Activated CD8-positive, alpha-beta T cell treated with anti-CD3 and anti-CD28 coated beads for 36 hours (primary cell): ENCODE measurements around the gene DIO3. TPM values are rescaled to one million over a fixed set of nuclear protein-coding genes. Genes with fewer than 3 reads are reported as not detected.

Source experiments
- ATAC-seq: fragments of 200-7000 bp; cut with Tn5 transposase; one replicate; pipeline ENCODE4 v1.10.0; 2021; ENCODE audit warnings: mild to moderate bottlenecking, moderate library complexity
- CTCF ChIA-PET: fragments of 350-600 bp; sonication (Branson Sonifier 250); formaldehyde crosslinking; loops from one replicate; lab custom pipeline; 2021; ENCODE audit warnings: antibody characterized with exemption; lab: Charles Lee
- POLR2A ChIA-PET: fragments of 350-600 bp; sonication (Branson Sonifier 250); formaldehyde crosslinking; loops from one replicate; lab custom pipeline; 2021; ENCODE audit warnings: antibody characterized with exemption; lab: Charles Lee
- DNase-seq: peaks from one replicate; pipeline ENCODE4 v3.0.0-alpha.2; 2020
- H3K27ac Mint-ChIP-seq: one replicate; pipeline ENCODE4 v1.8.0; 2021; ENCODE audit warnings: mild to moderate bottlenecking, mixed read lengths
- H3K27me3 Mint-ChIP-seq: one replicate; pipeline ENCODE4 v1.8.0; 2021; ENCODE audit warnings: mixed read lengths
- H3K36me3 Mint-ChIP-seq: one replicate; pipeline ENCODE4 v1.8.0; 2021; ENCODE audit warnings: low read depth, mixed read lengths
- H3K4me1 Mint-ChIP-seq: one replicate; pipeline ENCODE4 v1.8.0; 2021; ENCODE audit warnings: low read depth, mixed read lengths
- H3K4me3 Mint-ChIP-seq: one replicate; pipeline ENCODE4 v1.8.0; 2021; ENCODE audit warnings: mild to moderate bottlenecking, moderate library complexity, mixed read lengths
- H3K9me3 Mint-ChIP-seq: one replicate; pipeline ENCODE4 v1.8.0; 2021; ENCODE audit warnings: mixed read lengths
- intact Hi-C: fragments of 100-400 bp; cut with micrococcal nuclease; formaldehyde crosslinking; loops from one replicate; pipeline ENCODE4 v1.10.0; 2022
- total RNA-seq, 2 experiments: library from RNA; stranded (reverse); gene quantifications; one replicate each; pipeline ENCODE4 v1.2.3, GENCODE V29; 2021
- TF ChIP-seq, protein P1 (sequence below): fragments of 200-600 bp; IDR thresholded peaks from one replicate; pipeline ENCODE4 v1.8.0; 2022; ENCODE audit warnings: antibody characterized with exemption, mild to moderate bottlenecking

DIO3 gene
- total RNA-seq, 2 experiments from 2014 or later, result not detected

DNA sequence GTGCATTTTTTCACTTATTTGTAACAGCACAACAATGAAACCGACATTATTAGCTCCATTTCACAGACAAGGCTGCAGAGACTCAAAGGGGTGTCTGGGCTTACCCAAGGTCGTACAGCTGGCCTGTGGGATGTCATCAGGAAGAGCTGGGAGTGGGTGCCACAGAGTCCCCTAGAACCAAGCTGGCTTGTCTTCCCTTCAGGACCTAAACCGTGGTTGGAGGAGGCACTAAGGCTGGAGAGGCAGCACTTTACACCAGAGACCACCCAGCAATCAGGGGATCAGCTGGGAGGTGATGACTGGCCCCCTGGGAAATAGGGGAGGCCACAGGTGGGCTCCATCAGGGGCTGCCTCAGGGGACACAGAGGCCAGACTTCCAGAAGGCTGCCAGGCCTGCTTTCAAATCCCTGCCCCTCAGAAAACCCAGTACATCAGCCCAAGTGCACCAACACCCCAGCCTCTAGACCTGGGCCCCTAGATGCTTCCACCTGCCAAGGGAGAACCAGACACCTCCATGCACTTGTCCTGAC is 28.3 kb downstream of the DIO3 start:
- ChIA-PET POLR2A (interaction anchor here (1.0 kb wide), 1 partner anchor 9 kb away, joined by 4 read pairs; no protein-coding TSS in a partner anchor), CTCF (no interaction called here)
- no peak for ATAC-seq
- intact Hi-C loops, result no loop called here
- no peaks in the 10 kb centered on the region for H3K4me1 Mint-ChIP-seq
- no peak overlapping the region for H3K4me3 Mint-ChIP-seq
- no peaks in the 10 kb centered on the region for H3K27me3 Mint-ChIP-seq
- H3K36me3 Mint-ChIP-seq, result no peaks in the 10 kb centered on the region
- no peak overlapping the region for H3K27ac Mint-ChIP-seq
- DNase-seq, result no peak
- TF ChIP-seq, protein P1, sequence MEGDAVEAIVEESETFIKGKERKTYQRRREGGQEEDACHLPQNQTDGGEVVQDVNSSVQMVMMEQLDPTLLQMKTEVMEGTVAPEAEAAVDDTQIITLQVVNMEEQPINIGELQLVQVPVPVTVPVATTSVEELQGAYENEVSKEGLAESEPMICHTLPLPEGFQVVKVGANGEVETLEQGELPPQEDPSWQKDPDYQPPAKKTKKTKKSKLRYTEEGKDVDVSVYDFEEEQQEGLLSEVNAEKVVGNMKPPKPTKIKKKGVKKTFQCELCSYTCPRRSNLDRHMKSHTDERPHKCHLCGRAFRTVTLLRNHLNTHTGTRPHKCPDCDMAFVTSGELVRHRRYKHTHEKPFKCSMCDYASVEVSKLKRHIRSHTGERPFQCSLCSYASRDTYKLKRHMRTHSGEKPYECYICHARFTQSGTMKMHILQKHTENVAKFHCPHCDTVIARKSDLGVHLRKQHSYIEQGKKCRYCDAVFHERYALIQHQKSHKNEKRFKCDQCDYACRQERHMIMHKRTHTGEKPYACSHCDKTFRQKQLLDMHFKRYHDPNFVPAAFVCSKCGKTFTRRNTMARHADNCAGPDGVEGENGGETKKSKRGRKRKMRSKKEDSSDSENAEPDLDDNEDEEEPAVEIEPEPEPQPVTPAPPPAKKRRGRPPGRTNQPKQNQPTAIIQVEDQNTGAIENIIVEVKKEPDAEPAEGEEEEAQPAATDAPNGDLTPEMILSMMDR, result no peak
- no peaks in the 10 kb centered on the region for H3K9me3 Mint-ChIP-seq

DNA sequence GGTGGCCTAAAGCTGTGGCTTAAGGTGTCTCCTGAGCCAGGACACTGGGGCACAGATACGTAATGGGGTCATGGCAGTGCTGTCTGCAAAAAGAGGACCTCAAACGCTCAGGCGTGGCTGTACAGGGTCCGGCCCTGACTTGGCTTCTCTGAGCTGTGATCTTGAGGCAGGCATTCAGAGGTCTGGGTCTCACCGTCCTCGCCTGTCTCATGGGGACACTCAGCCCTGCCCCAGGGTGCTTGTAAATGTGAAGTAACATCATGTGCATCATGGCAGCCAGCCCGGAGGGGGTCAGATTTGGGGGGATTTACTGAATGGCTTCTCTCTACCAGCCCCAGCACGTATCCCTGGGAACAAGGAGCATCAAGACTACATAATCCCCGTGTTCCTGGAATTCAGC is 28.8 kb downstream of the DIO3 start:
- H3K4me3 Mint-ChIP-seq, result no peak overlapping the region
- DNase-seq, result no peak
- H3K27me3 Mint-ChIP-seq, result no peaks in the 10 kb centered on the region
- no peak for ATAC-seq
- ChIA-PET POLR2A (no interaction called here), CTCF (no interaction called here)
- no peak overlapping the region for H3K27ac Mint-ChIP-seq
- intact Hi-C loops, result no loop called here
- H3K9me3 Mint-ChIP-seq, result peaks cover 1% of the 10 kb centered on the region
- H3K36me3 Mint-ChIP-seq, result no peaks in the 10 kb centered on the region
- TF ChIP-seq, protein P1, result no peak
- no peaks in the 10 kb centered on the region for H3K4me1 Mint-ChIP-seq

DNA sequence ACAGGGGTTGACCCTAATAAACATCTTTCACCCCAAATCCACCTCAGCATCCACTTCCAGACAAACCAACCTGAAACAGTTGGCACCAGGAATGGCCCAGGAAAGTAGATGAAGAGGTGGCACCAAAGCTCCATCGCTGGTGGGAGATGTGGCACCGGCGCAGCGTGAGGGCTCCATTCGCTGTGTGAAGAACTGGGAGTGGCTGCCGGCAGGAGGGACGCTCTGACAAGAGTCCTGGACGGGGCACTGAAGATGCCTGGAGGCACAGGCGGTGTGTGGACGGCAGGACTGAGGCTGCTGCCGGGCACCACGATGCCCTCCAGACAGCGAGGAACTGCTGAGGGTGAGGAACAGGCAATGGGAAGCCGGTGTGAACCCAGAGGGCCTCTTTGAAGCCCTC is 29.3 kb downstream of the DIO3 start:
- intact Hi-C loops, result no loop called here
- H3K27ac Mint-ChIP-seq, result no peak overlapping the region
- ChIA-PET POLR2A (no interaction called here), CTCF (no interaction called here)
- TF ChIP-seq, protein P1, result no peak
- ATAC-seq, result no peak
- H3K27me3 Mint-ChIP-seq, result no peaks in the 10 kb centered on the region
- peaks cover 5% of the 10 kb centered on the region for H3K9me3 Mint-ChIP-seq
- H3K36me3 Mint-ChIP-seq, result no peaks in the 10 kb centered on the region
- no peak overlapping the region for H3K4me3 Mint-ChIP-seq
- no peak for DNase-seq
- H3K4me1 Mint-ChIP-seq, result peaks cover 2% of the 10 kb centered on the region

DNA sequence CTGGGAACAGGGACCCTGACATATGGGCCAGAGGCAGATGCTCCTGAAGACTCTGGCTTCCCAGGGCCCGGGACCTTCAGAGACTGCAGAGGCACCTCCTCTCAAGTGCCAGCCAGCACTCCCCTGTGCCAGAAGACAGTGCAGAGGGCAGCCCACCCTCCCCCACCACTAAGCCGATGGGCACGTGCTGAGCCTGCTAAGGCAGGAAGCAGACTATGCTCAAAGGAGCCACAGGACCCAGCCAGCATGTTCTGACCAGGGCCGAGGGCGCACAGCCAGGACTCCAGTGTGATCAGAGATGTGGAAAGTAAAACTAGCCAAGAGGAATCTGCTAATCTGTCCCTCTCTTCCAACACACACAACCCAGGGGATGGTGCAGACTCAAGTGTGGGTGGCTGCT is 29.8 kb downstream of the DIO3 start:
- Mint-ChIP-seq H3K27ac (no peak overlapping the region), H3K36me3 (peaks cover 5% of the 10 kb centered on the region), H3K27me3 (no peaks in the 10 kb centered on the region), H3K9me3 (peaks cover 10% of the 10 kb centered on the region), H3K4me3 (no peak overlapping the region), H3K4me1 (peaks cover 8% of the 10 kb centered on the region)
- POLR2A ChIA-PET, result no interaction called here
- intact Hi-C loops, result no loop called here
- CTCF ChIA-PET, result no interaction called here
- no peak for ATAC-seq
- DNase-seq, result no peak
- TF ChIP-seq, protein P1, result no peak

DNA sequence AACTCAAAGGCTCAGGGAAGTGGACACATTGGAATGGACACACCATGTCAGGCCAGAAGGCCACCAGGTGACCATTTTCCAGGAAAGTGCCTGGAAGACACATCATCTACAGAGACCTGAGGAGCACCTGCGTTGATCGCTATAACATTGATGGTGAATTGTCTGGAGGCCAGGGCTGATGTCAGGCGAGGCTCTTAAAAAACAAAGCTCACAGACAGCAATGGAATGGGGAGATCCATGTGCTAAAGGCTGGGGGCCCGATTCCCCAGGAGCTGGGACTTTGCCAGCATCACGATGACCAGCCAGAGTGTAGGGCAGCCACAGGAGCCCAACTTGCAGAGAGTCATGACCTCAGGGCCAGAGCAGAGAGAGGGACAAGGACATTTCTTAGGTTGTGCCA is 30.3 kb downstream of the DIO3 start:
- TF ChIP-seq, protein P1, result no peak
- CTCF ChIA-PET, result no interaction called here
- intact Hi-C loops, result no loop called here
- DNase-seq, result no peak
- no peak for ATAC-seq
- Mint-ChIP-seq H3K27ac (no peak overlapping the region), H3K36me3 (peaks cover 7% of the 10 kb centered on the region), H3K4me3 (no peak overlapping the region), H3K9me3 (peaks cover 13% of the 10 kb centered on the region), H3K4me1 (peaks cover 12% of the 10 kb centered on the region), H3K27me3 (no peaks in the 10 kb centered on the region)
- POLR2A ChIA-PET, result no interaction called here
